ENCODE data around the gene DND1.
"Not testable (repeated sequence)": the region's sequence is repeated elsewhere in the genome, so short reads cannot be mapped to it uniquely, and the experiment has no call there.

Gene DND1

GRCh38 chr5:140673187-140673976 is at the start of gene DND1:
TSS of gene DND1 (minus strand) at chr5:140673576. CDS start at chr5:140673542, 34 bp downstream.
- DNase-seq (ENCODE audit: low read depth) = no peak

- DNase-seq (ENCODE audit: low read depth) = not testable (repeated sequence)
Observed at GRCh38 chr5:140721395-140721794, 48.0 kb upstream of the DND1 start.

- not testable (repeated sequence) for DNase-seq (ENCODE audit: low read depth)
Observed at GRCh38 chr5:140720738-140721137, 47.4 kb upstream of the DND1 start.

DNA sequence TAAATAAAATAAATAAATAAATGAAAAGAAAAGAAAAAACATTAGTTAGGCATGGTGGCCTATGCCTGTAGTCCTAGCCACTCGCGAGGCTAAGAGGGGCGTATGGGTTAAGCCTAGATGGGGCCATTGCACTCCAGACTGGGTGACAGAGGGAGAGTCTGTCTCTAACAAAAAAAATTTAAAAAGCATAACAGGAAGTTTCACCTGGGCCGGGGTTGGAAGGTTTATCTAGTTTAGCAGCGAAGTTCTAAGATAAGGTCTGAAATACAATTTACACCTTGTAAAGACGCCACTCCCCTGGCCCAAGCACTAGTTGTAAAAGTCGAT is 44.9 kb upstream of the DND1 start:
- no peak for DNase-seq (ENCODE audit: low read depth)

- DNase-seq (ENCODE audit: low read depth) = not testable (repeated sequence)
Observed at GRCh38 chr5:140716238-140716637, 42.9 kb upstream of the DND1 start.

- no peak for DNase-seq (ENCODE audit: low read depth)
Observed at GRCh38 chr5:140713562-140714094, 40.3 kb upstream of the DND1 start.

GRCh38 chr5:140711794-140712193 is 38.4 kb upstream of the DND1 start:
- DNase-seq (ENCODE audit: low read depth) = no peak

DNA sequence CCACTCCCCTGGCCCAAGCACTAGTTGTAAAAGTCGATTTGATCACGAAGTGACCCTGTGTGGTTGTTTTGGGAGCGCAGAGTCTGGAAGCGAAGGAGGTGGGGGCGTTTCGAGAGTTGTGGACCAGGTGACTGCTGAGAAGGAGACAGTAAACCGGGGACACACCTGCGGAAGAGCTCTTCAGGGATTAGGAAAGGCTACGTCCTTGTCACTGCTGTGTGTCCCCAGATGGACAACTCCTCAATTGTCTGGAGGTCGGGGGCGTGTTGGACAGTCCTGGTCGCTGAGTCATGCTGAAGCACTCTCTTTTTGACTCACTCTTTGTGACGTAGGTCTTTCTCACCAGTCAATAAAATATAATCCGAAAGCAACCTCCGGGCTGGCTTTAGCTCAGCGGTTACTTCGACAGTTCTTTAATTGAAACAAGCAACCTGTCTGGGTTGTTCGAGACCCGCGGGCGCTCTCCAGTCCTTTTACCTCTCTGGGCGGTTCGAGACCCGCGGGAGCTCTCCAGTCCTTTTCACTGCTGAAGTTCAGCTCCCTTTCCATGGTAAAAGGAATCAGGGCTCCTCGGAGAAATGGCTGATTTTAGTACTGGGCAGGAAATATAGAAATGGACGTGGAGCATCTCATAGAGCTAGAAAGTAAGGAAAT is 37.6 kb upstream of the DND1 start:
- peak; percentile 91 for DNase-seq (ENCODE audit: low read depth)

- not testable (repeated sequence) for DNase-seq (ENCODE audit: low read depth)
Observed at GRCh38 chr5:140708787-140709186, 35.4 kb upstream of the DND1 start.

- no peak for DNase-seq (ENCODE audit: low read depth)
Observed at GRCh38 chr5:140707812-140708211, 34.4 kb upstream of the DND1 start.

- DNase-seq (ENCODE audit: low read depth) = peak; percentile 91
Observed at GRCh38 chr5:140700177-140701144, 27.1 kb upstream of the DND1 start, which contains the start of gene ZMAT2. TSS of gene ZMAT2 (plus strand) at chr5:140700447. CDS start at chr5:140700461, 14 bp downstream.

DNA sequence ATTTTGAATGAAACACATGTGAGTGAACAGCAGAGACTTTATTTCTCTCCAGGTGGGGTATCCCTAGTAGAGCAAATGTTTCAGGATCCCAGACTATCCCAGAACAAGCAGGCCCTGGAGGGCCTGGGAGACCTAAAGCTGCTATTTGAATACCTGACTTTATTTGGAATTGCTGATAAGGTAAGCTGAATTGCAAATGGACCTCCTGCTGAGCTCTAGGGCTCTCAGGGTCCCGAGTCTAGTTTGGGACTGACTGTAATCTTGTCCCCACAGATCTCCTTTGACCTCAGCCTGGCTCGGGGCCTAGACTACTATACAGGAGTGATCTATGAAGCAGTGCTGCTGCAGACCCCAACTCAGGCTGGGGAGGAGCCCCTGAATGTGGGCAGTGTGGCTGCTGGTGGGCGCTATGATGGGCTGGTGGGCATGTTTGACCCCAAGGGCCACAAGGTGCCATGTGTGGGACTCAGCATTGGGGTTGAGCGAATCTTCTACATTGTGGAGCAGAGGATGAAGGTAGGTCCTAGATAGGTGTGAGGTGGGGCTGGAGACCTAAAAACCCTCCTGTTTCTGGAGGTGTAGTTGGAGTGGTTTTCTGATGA is 23.6 kb upstream of the DND1 start:
- DNase-seq (ENCODE audit: low read depth) = no peak

DNA sequence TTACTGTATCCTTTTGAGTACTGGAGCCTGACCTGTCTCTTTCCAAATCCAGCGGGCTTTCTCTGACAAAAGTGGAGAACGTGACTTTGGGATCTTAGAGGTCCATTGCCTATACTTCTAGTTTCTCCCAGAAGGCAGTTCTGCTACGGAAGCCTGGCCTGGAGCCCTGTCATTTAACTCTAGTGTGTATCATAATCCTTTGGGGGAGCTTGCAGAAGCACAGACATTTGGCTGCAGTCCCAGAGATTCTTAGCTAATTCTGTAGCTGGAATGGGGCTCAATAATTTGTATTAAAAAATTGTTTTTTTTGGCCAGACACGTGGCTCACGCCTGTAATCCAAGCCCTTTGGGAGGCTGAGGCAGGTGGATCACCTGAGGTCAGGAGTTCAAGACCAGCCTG is 20.9 kb upstream of the DND1 start:
- DNase-seq (ENCODE audit: low read depth) = no peak

DNA sequence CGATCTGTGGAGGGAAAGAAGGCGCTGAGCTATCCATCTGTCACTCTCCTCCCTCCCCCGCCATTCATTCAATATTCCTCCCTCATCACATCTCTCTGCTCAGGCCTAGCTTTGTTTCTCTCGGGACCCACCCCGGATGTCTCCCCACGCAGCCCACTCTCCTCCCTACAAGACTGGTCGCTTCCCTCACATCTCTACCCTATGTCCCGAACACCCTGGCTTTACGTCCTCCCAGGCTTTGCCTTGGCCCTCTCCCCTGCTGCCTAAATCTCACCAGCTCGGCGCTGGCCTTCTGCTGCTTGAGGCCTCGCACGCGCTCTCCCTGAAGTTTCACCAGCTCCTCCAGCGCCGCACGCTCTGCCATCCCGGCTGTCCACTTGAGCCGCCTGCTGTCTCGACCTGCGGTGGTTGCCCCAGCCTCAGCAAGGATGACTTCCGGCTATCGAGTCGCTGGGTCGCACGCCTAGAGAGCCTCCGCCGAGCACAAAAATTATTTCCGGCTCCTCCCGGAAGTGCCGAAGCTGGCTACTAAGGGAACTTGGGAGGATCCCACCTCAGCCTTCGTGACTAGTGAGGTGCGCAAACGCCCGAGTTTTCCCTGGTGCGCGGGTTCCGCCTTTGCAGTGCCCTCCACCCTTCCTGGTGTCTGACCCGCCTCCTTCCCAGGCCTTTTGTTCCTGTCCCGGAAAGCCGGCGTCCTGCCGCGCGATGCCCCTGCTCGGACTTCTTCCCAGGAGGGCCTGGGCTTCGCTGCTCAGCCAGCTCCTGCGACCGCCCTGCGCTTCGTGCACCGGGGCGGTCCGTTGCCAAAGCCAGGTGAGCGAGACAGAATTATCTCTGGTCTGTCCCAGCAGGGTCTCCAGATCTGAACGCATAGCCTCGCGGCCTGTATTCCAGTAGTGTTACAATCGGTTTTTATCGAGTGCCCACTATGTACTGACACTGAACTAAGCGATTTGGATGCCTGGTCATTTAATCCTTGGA is 17.9 kb upstream of the DND1 start, which contains the start of the genes HARS1 and HARS2:
HARS1 (minus strand) TSS at position 430 of the 984 bp plus-strand sequence; CDS start at position 364, 66 bp downstream.
HARS2 (plus strand) TSS at position 515 of the 984 bp plus-strand sequence; CDS start at position 709, 194 bp downstream.
- DNase-seq (ENCODE audit: low read depth) = peak; percentile 85

DNA sequence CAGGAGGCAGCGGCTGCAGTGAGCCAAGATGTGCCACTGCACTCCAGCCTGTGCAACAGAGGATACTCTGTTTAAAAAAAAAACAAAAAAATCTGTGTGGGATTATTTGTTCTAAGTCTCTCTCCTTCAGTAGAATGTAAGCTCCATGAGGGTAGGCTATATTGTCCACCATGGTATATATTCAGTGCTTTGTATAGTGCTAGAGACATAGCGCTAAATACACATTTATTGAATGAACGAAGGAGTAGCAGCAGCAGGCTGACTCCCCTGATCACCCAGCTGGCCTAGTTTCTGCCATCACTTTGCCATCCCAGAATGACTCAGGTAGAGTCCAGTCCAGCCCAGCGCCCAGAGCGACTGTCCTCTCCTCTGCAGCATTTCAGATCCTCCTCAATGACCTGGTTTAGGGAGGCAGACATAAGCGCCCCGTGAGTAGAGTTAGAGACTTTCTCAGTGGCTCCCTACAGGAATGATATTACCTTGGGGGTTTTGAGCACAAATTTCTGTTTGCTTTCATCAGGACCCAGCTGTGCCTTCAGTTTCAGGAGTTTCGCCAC is 17.1 kb upstream of the DND1 start:
- DNase-seq (ENCODE audit: low read depth) = no peak

- no peak for DNase-seq (ENCODE audit: low read depth)
Observed at GRCh38 chr5:140678993-140679392, 5.6 kb upstream of the DND1 start.

GRCh38 chr5:140677947-140678346 is 4.6 kb upstream of the DND1 start:
- DNase-seq (ENCODE audit: low read depth) = no peak

GRCh38 chr5:140674629-140675028 is 1.3 kb upstream of the DND1 start:
- DNase-seq (ENCODE audit: low read depth) = no peak

GRCh38 chr5:140674211-140674610 is 835 bp upstream of the DND1 start:
- DNase-seq (ENCODE audit: low read depth) = no peak

Measured in activated T-cell treated with anti-CD3 and anti-CD28 coated beads for 24 hours (primary cell).